AG04449 (cell line): Measurements from ENCODE around the gene SUMF2.
"Not testable (repeated sequence)": the region's sequence is repeated elsewhere in the genome, so short reads cannot be mapped to it uniquely, and the experiment has no call there.

ENCODE experiments used
- CTCF ChIA-PET: fragments of 350-600 bp; formaldehyde crosslinking; extraction: SDS; loops from one replicate; lab custom pipeline; 2021; ENCODE audit warnings: antibody characterized with exemption; lab: Yijun Ruan, JAX
- POLR2A ChIA-PET: fragments of 400-600, 350-600 bp; formaldehyde crosslinking; extraction: SDS; loops from one replicate; lab custom pipeline; 2020; ENCODE audit warnings: antibody characterized with exemption, inconsistent platforms; lab: Yijun Ruan, JAX
- DNase-seq: peaks from one replicate; pipeline ENCODE4 v3.0.0-alpha.2; 2010; ENCODE audit warnings: low read depth, low spot score
- H3K4me3 ChIP-seq: 2 replicates; pipeline ENCODE4 v1.5.1; 2011; ENCODE audit warnings: low read depth, mild to moderate bottlenecking, control low read depth, low read length
- CTCF ChIP-seq: IDR thresholded peaks from one replicate; pipeline ENCODE4 v1.5.1; 2011; ENCODE audit warnings: mild to moderate bottlenecking, moderate library complexity, low read length, control low read depth, inconsistent platforms; ENCODE audit not compliant: insufficient read depth; ENCODE audit errors: missing control alignments

Gene SUMF2

GRCh38 chr7:56062382-56062781 is 1.7 kb upstream of the SUMF2 start:
- no peak for TF ChIP-seq CTCF
- DNase-seq, result no peak
- H3K4me3 ChIP-seq, result no peak overlapping the region
- POLR2A ChIA-PET, result interaction anchor here (1.1 to 1.6 kb wide), 2 partner anchors 11 to 29 kb away, joined by 4 to 14 read pairs; partner anchors contain the start of genes CCT6A and PSPH
- CTCF ChIA-PET, result interaction anchor here (1.0 to 3.3 kb wide), 3 partner anchors 8 to 57 kb away, joined by 3 to 20 read pairs (median 4); no protein-coding TSS in a partner anchor

GRCh38 chr7:56063500-56063881 is 595 bp upstream of the SUMF2 start:
- no peak for DNase-seq
- TF ChIP-seq CTCF, result no peak
- H3K4me3 ChIP-seq, result no peak overlapping the region
- ChIA-PET CTCF (interaction anchor here (0.9 to 3.3 kb wide), 4 partner anchors 8 to 99 kb away, joined by 3 to 20 read pairs (median 6); partner anchors contain the start of gene NIPSNAP2), POLR2A (interaction anchor here (1.6 to 2.9 kb wide), 2 partner anchors 12 kb away, joined by 14 to 18 read pairs; partner anchors contain the start of genes CCT6A and PSPH)

DNA sequence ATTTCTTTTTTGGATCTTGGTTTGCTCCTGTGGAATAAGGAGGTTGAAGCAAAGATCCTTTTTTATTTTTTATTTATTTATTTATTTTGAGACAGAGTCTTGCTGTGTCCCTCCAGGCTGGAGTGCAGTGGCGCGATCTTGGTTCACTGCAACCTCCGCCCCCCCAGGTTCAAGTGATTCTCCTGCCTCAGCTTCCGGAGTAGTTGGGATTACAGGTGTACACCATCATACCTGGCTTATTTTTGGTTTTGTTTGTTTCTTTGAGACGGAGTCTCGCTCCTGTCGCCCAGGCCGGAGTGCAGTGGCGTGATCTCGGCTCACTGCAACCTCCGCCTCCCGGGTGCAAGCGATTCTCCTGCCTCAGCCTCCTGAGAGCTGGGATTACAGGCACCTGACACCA is 2.3 kb downstream of the SUMF2 start:
- H3K4me3 ChIP-seq, DNase-seq: not testable (repeated sequence)
- ChIA-PET CTCF (interaction anchor here (1.2 to 2.7 kb wide), 4 partner anchors 8 to 425 kb away, joined by 3 to 31 read pairs (median 12); no protein-coding TSS in a partner anchor), POLR2A (interaction anchor here (2.9 kb wide), 1 partner anchor 15 kb away, joined by 18 read pairs; the partner anchor contains the start of genes CCT6A and PSPH)

GRCh38 chr7:56074371-56074791 is 10.3 kb downstream of the SUMF2 start:
- TF ChIP-seq CTCF, result peak; percentile 86
- no peak overlapping the region for H3K4me3 ChIP-seq
- CTCF ChIA-PET, result interaction anchor here (0.9 to 4.8 kb wide), 26 partner anchors 9 to 516 kb away, joined by 3 to 72 read pairs (median 6); partner anchors contain the start of genes CHCHD2, PHKG1 and SUMF2
- POLR2A ChIA-PET, result interaction anchor here (1.8 to 2.3 kb wide), 2 partner anchors 10 to 23 kb away, joined by 7 to 8 read pairs; partner anchors contain the start of genes CCT6A, PSPH and SUMF2
- DNase-seq, result no peak

- ChIA-PET POLR2A (interaction anchor here (1.0 kb wide), 1 partner anchor 13 kb away, joined by 3 read pairs; no protein-coding TSS in a partner anchor), CTCF (interaction anchor here (0.6 to 3.1 kb wide), 6 partner anchors 13 to 436 kb away, joined by 3 to 15 read pairs (median 4); partner anchors contain the start of genes PHKG1 and SUMF2)
- no peak for DNase-seq
- no peak for TF ChIP-seq CTCF
- H3K4me3 ChIP-seq, result no peak overlapping the region
Measured at GRCh38 chr7:56077681-56078080, 13.6 kb downstream of the SUMF2 start.

DNA sequence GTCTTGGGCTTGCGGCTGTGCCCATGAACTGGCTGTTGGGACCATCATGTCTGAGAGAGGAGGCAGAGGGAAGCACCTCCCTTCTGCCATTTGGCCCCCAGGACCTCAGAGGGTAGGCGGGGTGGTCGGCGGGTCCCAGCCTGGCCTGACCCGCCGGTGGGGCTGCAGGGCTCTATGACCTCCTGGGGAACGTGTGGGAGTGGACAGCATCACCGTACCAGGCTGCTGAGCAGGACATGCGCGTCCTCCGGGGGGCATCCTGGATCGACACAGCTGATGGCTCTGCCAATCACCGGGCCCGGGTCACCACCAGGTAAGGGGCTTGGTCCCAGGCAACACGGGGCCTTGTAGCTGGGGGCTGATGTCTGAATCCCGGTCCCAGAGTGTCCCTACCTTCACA is 14.1 kb downstream of the SUMF2 start:
- CTCF ChIA-PET, result interaction anchor here (0.7 to 3.1 kb wide), 5 partner anchors 8 to 437 kb away, joined by 3 to 15 read pairs (median 5); partner anchors contain the start of gene SUMF2

More for the DNA sequence above, 14.1 kb downstream of the SUMF2 start:
- POLR2A ChIA-PET, result interaction anchor here (0.7 to 1.0 kb wide), 2 partner anchors 13 to 23 kb away, joined by 3 to 4 read pairs; no protein-coding TSS in a partner anchor
- TF ChIP-seq CTCF, result no peak
- no peak overlapping the region for H3K4me3 ChIP-seq
- no peak for DNase-seq
